ENCODE measurements around the gene C1orf167.

GRCh38 chr1:11831945-11832725, 70.1 kb downstream of the C1orf167 start:
- TF ChIP-seq, protein P1, sequence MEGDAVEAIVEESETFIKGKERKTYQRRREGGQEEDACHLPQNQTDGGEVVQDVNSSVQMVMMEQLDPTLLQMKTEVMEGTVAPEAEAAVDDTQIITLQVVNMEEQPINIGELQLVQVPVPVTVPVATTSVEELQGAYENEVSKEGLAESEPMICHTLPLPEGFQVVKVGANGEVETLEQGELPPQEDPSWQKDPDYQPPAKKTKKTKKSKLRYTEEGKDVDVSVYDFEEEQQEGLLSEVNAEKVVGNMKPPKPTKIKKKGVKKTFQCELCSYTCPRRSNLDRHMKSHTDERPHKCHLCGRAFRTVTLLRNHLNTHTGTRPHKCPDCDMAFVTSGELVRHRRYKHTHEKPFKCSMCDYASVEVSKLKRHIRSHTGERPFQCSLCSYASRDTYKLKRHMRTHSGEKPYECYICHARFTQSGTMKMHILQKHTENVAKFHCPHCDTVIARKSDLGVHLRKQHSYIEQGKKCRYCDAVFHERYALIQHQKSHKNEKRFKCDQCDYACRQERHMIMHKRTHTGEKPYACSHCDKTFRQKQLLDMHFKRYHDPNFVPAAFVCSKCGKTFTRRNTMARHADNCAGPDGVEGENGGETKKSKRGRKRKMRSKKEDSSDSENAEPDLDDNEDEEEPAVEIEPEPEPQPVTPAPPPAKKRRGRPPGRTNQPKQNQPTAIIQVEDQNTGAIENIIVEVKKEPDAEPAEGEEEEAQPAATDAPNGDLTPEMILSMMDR (IDR thresholded peaks at IDR 0.05; ENCODE audit: low read length) = no peak
- TF ChIP-seq EZH2 (optimal IDR thresholded peaks at IDR 0.05; ENCODE audit: low read depth, low read length) (no peak), EZH2phosphoT487 (IDR thresholded peaks at IDR 0.05; ENCODE audit: low read length) (no peak)

All from MM.1S (cell line).